ENCODE data around the gene CABLES1.
"Not testable (repeated sequence)": the region's sequence is repeated elsewhere in the genome, so short reads cannot be mapped to it uniquely, and the experiment has no call there.

CABLES1 gene

DNA sequence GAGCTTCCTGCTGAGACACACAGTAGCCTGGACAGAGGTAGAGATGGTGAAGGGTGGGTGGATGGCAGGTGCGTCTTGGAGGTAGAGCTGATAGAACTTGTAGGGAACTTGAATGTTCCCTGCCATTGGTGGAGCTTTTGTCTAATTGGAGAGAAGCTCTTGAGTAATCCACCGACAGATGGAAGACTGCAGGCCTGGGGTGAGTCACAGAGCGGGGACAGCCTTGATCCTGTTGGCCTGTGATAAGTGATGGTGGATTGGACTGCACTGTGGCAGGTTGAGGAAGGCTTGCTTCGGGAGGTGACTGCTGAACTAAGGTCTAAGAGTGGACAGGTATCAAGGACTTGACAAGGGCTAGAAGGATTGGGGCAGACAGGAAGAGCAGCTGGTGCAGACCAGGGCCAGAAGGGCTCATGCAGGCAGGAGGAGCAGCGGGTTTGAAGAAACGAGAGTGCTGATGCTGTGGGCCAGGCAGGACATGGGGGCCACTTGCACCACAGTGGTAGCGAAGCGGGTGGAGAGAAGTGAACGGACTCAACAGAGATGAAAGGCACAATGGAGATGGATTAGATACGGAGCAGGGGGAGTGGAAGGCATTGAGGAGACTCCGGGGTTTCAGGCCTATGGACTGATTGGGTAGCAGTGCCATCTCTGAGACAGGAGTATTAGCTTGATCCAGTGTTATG, 16.3 kb downstream of the CABLES1 start:
- no peak overlapping the region for H3K4me3 ChIP-seq (ENCODE audit: low read depth, low read length)
- no peak for TF ChIP-seq CTCF (IDR thresholded peaks at IDR 0.05; ENCODE audit: control insufficient read depth, extremely low read depth, insufficient read depth)
- DNase-seq (ENCODE audit: low read depth) = no peak

GRCh38 chr18:23154030-23154429, 18.7 kb downstream of the CABLES1 start:
- DNase-seq (ENCODE audit: low read depth) = no peak
- H3K4me3 ChIP-seq (ENCODE audit: low read depth, low read length) = no peak overlapping the region
- TF ChIP-seq CTCF (IDR thresholded peaks at IDR 0.05; ENCODE audit: control insufficient read depth, extremely low read depth, insufficient read depth) = no peak

DNA sequence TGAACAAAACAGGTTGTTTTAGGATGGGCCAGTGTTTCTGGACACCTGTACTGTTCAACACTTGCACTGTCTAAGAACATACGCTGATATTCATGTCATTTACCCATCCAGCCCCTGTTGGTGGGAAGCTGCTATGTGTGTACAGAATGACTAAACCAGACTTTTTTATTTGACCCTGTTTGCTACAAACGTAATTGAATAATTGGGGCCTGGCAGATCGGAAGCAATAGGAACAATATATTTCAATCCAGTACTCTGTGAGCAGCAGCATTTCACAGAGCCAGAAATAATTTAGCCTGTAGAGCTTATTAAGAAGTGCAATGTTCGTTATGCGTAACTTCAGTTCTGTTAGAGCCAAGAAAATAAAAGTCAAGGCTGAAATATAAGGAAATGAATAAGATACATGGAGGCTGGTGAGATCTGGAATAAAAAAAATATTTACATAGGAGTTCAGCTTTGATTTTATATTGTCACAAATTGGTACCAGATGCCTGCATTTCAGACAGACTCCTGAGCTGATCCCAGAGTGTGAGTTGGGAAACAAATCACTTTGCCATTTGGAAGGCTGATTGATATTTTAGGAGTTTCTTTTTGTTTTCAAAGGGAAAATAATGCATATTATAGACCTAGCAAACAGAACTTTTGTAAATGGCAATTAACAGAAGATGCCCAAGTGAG, 19.7 kb downstream of the CABLES1 start:
- TF ChIP-seq CTCF (IDR thresholded peaks at IDR 0.05; ENCODE audit: control insufficient read depth, extremely low read depth, insufficient read depth) = no peak
- H3K4me3 ChIP-seq (ENCODE audit: low read depth, low read length) = no peak overlapping the region
- no peak for DNase-seq (ENCODE audit: low read depth)

DNA sequence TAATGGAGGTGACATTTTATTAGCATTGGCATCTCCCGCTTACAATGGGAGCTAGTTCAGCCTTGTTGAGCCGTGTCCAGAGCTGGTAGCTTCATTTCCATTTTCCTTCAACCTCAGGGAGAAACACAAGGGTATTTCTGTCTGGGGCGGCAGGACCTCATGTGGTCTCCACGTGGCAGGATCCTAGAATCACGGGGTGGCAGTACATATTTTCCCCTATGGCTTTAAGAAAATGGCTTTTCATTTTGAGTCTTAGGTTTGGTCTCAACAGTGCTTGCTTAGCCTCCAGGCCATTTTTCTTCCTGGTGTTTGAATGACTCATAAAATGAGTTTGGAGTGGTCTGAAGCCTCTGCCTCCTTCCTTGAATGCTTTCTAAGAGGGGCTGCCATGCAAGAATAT, 20.3 kb downstream of the CABLES1 start:
- no peak for TF ChIP-seq CTCF (IDR thresholded peaks at IDR 0.05; ENCODE audit: control insufficient read depth, extremely low read depth, insufficient read depth)
- no peak for DNase-seq (ENCODE audit: low read depth)

GRCh38 chr18:23156134-23156533, 20.8 kb downstream of the CABLES1 start:
- no peak for TF ChIP-seq CTCF (IDR thresholded peaks at IDR 0.05; ENCODE audit: control insufficient read depth, extremely low read depth, insufficient read depth)
- H3K4me3 ChIP-seq (ENCODE audit: low read depth, low read length) = no peak overlapping the region
- no peak for DNase-seq (ENCODE audit: low read depth)

More for the DNA sequence above, 20.3 kb downstream of the CABLES1 start:
- H3K4me3 ChIP-seq (ENCODE audit: low read depth, low read length) = no peak overlapping the region

DNA sequence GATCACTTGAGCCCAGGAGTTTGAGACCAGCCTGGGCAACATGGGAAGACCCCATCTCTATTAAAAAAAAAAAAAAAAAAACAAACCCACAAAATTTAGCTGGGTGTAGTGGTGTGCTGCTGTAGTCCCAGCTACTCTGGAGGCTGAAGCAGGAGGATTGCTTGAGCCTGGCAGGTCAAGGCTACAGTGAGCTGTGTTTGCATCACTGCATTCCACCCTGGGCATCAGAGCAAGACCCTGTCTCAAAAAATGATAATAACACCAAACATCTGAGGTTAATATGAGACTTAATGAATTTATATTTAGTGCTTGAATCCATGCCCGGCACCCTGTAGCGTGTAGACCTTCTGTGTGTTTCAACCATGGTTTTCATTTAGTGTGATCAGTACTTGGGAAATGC, 22.8 kb downstream of the CABLES1 start:
- TF ChIP-seq CTCF (IDR thresholded peaks at IDR 0.05; ENCODE audit: control insufficient read depth, extremely low read depth, insufficient read depth) = no peak
- no peak for DNase-seq (ENCODE audit: low read depth)
- no peak overlapping the region for H3K4me3 ChIP-seq (ENCODE audit: low read depth, low read length)

- not testable (repeated sequence) for DNase-seq (ENCODE audit: low read depth); H3K4me3 ChIP-seq (ENCODE audit: low read depth, low read length)
Measured at GRCh38 chr18:23158884-23159283, 23.6 kb downstream of the CABLES1 start.
